Nephron progenitor cell (in vitro differentiated cells): ENCODE results near the gene COL24A1.

ENCODE experiments used
- DNase-seq: peaks from one replicate; pipeline ENCODE4 v3.0.0; 2021
- H3K27ac Mint-ChIP-seq: 2 replicates; pipeline ENCODE4 v1.8.0; 2021; ENCODE audit warnings: mild to moderate bottlenecking, moderate library complexity, mixed read lengths
- H3K27me3 Mint-ChIP-seq: 2 replicates; pipeline ENCODE4 v1.8.0; 2021; ENCODE audit warnings: mild to moderate bottlenecking, low read depth, mixed read lengths; ENCODE audit not compliant: poor library complexity
- H3K36me3 Mint-ChIP-seq: 2 replicates; pipeline ENCODE4 v1.8.0; 2021; ENCODE audit warnings: low read depth, mixed read lengths
- H3K4me1 Mint-ChIP-seq: 2 replicates; pipeline ENCODE4 v1.8.0; 2021; ENCODE audit warnings: mixed read lengths
- H3K4me3 Mint-ChIP-seq: 2 replicates; pipeline ENCODE4 v1.8.0; 2021; ENCODE audit warnings: mild to moderate bottlenecking, moderate library complexity, mixed read lengths
- H3K9me3 Mint-ChIP-seq: 2 replicates; pipeline ENCODE4 v1.8.0; 2021; ENCODE audit warnings: mild to moderate bottlenecking, moderate library complexity, mixed read lengths
- CTCF ChIP-seq: fragments of 200-600 bp; sonication (generic); IDR thresholded peaks from 2 replicates; pipeline ENCODE4 v1.5.0; 2021; ENCODE audit warnings: antibody characterized with exemption

COL24A1 gene

GRCh38 chr1:86018283-86018923, 138.2 kb downstream of the COL24A1 start:
- DNase-seq = peak; percentile 25
- no peaks in the 10 kb centered on the region for H3K36me3 Mint-ChIP-seq
- no peak overlapping the region for H3K4me3 Mint-ChIP-seq
- H3K4me1 Mint-ChIP-seq = no peaks in the 10 kb centered on the region
- no peak overlapping the region for H3K27ac Mint-ChIP-seq
- H3K27me3 Mint-ChIP-seq = peaks cover 5% of the 10 kb centered on the region
- H3K9me3 Mint-ChIP-seq = no peaks in the 10 kb centered on the region
- peak; percentile 89 for TF ChIP-seq CTCF

- DNase-seq = no peak
- TF ChIP-seq CTCF = no peak
- Mint-ChIP-seq H3K4me1 (no peaks in the 10 kb centered on the region), H3K36me3 (no peaks in the 10 kb centered on the region), H3K27me3 (no peaks in the 10 kb centered on the region), H3K27ac (no peak overlapping the region), H3K9me3 (no peaks in the 10 kb centered on the region), H3K4me3 (no peak overlapping the region)
These were observed 140.4 kb downstream of the COL24A1 start for GRCh38 chr1:86016076-86016759.

- Mint-ChIP-seq H3K9me3 (no peaks in the 10 kb centered on the region), H3K27ac (no peak overlapping the region), H3K4me3 (no peak overlapping the region), H3K27me3 (no peaks in the 10 kb centered on the region), H3K4me1 (no peaks in the 10 kb centered on the region), H3K36me3 (no peaks in the 10 kb centered on the region)
- DNase-seq = no peak
- TF ChIP-seq CTCF = no peak
These were observed 141.2 kb downstream of the COL24A1 start for GRCh38 chr1:86015375-86015774.

- no peak for DNase-seq
- Mint-ChIP-seq H3K4me1 (no peaks in the 10 kb centered on the region), H3K36me3 (no peaks in the 10 kb centered on the region), H3K27me3 (peaks cover 4% of the 10 kb centered on the region), H3K27ac (no peak overlapping the region), H3K9me3 (peaks cover 7% of the 10 kb centered on the region), H3K4me3 (no peak overlapping the region)
- no peak for TF ChIP-seq CTCF
These were observed 156.0 kb downstream of the COL24A1 start for GRCh38 chr1:86000601-86001000.

- Mint-ChIP-seq H3K4me1 (no peaks in the 10 kb centered on the region), H3K9me3 (no peaks in the 10 kb centered on the region), H3K36me3 (no peaks in the 10 kb centered on the region), H3K27ac (no peak overlapping the region), H3K4me3 (no peak overlapping the region), H3K27me3 (peaks cover 4% of the 10 kb centered on the region)
- DNase-seq = no peak
- TF ChIP-seq CTCF = no peak
These were observed 158.3 kb downstream of the COL24A1 start for GRCh38 chr1:85998105-85998855.
